HuH-7.5 (cell line): ENCODE measurements around the gene ADGRA3.

ENCODE experiments used
- DNase-seq: peaks from one replicate; pipeline ENCODE4 v3.0.0; 2011; ENCODE audit warnings: low spot score

ADGRA3 gene

DNA sequence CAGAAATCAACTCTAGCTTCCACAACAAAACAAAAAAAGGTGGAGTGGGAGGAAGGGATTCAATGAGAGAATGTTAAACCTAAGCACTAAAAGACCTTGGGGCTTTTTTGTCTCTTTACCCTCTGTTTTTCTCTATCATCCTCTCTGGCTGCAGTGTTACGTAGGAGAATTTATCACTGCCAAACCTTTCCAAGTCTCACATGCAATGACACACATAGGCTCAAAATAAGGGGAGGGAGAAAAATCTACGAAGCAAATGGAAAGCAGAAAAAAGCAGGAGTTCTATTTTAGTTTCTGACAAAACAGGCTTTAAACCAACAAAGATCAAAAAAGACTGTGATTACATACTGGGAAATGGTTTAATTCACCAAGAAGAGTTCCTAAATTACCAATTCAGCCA is 152.1 kb downstream of the ADGRA3 start:
- no peak for DNase-seq

DNA sequence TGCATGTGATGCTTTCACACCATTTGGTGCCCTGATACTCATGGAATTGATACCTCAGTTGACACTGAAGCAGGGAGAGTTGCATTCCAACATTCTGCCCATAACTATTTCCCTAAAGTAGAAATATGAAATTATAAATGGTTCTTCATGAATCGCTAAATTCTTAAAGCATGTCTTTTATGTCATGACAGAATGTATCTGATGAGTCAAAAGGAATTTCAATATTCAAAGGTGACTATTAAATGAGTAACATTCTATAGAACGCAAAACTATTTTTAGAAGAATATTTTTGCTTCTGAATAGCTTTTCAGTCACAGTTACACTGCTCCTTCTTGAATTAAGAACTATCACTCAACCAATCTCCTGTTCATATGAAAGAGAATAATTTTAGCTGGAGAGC is 152.8 kb downstream of the ADGRA3 start:
- no peak for DNase-seq

DNA sequence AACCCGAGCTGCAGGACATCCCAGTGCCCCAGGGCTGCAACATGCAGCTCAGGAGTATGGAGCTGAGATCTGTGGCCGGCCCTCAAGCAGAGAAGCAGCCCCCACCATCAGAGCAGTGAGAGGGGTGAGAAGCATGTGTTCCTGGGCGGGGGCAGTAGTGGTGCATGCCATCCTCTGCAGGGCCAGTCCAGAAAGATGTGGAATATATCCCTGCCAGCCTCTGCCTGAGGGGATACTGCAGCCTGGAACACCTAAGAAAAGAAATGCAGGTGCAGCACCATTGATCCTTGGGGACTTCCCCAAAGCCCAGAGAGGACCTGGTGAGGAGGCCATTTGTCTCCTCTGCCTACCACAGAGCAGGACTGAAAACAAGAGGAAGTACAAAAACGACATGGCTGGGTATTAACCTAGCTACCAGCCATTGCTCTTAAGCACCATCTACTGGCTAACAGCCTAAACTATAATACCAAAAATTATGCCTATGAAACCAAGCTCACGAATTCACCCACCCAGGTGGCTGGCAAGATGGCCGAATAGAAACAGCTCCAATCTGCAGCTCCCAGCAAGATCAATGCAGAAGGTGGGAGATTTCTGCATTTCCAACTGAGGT is 158.8 kb downstream of the ADGRA3 start:
- DNase-seq = no peak

DNA sequence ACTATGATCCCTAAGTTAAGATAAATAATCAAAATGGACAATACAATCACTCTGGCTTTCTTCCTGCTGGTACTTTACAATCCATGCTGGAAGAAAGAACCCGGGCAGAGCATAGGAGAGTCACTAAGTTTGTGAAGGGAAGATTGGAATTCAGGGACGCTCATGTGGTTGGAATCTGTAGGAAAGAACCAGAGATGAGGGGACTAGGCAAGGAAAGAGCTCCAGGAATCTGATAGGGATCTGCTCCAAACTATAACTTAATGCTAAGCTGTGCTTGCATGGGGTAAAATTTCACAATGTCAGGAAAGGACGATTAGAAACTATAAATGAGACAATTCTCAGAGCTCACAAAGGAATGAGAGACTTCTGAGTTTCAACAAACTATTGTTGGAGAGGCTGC is 167.5 kb downstream of the ADGRA3 start:
- no peak for DNase-seq

DNA sequence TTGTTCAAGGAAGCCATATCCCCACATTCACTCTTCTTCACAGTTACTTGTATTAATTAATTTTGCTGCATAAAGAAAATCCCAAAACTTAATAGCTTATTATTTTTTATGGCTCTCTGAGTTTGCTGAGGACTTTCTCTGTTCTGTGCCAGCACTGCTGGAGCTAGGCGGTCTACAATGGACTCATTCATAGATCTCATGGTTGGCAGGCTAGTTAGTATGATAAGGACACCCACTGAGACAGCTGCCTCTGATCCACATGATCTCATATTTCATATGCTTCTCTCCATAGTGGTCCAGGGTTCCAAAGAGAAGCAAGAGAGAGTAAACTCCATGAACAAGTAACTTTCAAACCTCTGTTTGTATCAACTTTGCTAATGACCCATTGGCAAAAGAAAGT is 170.2 kb downstream of the ADGRA3 start:
- DNase-seq = no peak

DNA sequence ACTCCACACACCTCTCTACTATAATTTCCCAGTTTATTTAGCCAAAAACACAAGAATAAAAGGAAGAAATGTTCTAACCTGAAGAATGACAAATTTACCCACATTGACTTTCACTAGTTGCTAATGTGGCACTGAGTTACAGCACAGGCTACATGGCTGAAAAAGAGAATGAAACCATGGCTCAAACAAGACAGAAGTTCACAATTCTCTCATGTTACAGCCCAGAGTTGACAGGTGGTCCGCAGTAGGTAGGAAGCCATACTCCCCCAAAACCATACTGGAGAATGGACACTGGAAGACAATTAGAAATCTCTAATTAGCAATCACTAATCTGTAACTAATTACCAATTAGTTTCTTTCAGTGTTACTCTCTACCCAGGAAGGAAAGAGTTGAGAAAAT is 170.8 kb downstream of the ADGRA3 start:
- DNase-seq = no peak

DNA sequence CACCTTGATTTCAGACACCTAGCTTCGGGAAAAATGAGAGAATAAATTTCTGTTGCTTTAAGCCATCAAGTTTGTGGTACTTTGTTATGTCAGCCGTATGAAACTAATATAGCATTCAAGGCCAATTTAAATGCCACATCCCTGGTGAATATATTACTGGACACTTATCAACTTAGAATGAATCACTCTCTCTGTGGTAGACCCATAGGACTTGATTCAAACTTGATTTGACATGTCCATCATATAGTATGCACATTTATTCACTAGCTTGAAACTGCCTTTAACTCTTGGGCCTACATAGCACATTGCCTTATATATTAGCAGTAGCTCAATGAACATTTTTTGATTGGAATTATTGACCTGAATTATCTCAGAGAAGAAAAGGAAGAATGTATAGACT is 172.3 kb downstream of the ADGRA3 start:
- DNase-seq = no peak

DNA sequence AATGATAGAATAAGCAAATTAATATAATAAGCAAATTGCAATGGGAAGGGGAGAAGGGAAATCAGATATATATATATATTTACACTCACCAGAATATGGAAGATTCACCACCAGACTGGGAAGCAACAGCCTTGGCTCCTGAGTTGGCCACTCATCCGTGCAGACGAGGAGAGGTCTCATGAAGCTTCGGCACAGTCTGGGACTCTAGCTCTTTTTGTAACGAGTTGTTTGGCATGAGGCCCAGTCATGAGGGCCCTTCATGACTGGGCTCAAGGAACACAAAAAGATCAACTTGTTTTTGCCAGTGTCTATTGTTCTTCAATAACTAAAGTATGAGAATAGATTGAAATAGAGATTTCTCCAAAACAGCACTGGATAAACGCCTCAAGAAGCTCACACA is 176.4 kb downstream of the ADGRA3 start:
- no peak for DNase-seq

DNA sequence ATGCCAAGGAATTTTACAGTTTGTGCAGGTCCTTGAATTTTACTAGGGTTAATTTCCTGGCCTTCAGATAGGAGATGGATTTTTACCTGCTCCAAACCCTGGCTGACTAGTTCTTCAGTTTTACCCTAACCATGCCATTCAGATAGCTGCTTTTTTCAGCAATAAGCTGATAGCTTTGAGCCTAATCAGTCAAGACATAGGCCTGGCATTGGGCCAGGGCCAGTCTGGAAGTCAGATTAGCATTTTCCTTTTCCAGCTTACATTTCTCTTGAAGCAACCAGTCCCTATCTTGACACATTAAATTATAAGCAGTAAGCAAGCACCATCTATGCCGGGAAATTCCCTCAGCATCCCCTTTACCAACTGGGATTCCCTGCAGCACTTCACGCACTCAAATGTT is 177.1 kb downstream of the ADGRA3 start:
- no peak for DNase-seq
